GM12801 (cell line): Measurements from ENCODE around the gene COL28A1.

Experiments
- CTCF ChIP-seq: IDR thresholded peaks from one replicate; pipeline ENCODE4 v1.5.1; 2011; ENCODE audit warnings: control low read depth; ENCODE audit not compliant: insufficient read length; ENCODE audit errors: extremely low read depth

The COL28A1 gene

GRCh38 chr7:7375538-7375937 is 160.1 kb downstream of the COL28A1 start:
- no peak for TF ChIP-seq CTCF

GRCh38 chr7:7370076-7370475 is 165.6 kb downstream of the COL28A1 start:
- TF ChIP-seq CTCF, result no peak

GRCh38 chr7:7369134-7369533 is 166.5 kb downstream of the COL28A1 start:
- TF ChIP-seq CTCF, result no peak

GRCh38 chr7:7354674-7355073 is 181.0 kb downstream of the COL28A1 start:
- no peak for TF ChIP-seq CTCF

GRCh38 chr7:7352845-7353244 is 182.8 kb downstream of the COL28A1 start:
- TF ChIP-seq CTCF, result no peak

GRCh38 chr7:7351832-7352231 is 183.8 kb downstream of the COL28A1 start:
- no peak for TF ChIP-seq CTCF

GRCh38 chr7:7351156-7351555 is 184.5 kb downstream of the COL28A1 start:
- TF ChIP-seq CTCF, result no peak

- TF ChIP-seq CTCF, result no peak
Measured at GRCh38 chr7:7349156-7349555, 186.5 kb downstream of the COL28A1 start.
